Measurements from ENCODE around the gene CYFIP1.

DNA sequence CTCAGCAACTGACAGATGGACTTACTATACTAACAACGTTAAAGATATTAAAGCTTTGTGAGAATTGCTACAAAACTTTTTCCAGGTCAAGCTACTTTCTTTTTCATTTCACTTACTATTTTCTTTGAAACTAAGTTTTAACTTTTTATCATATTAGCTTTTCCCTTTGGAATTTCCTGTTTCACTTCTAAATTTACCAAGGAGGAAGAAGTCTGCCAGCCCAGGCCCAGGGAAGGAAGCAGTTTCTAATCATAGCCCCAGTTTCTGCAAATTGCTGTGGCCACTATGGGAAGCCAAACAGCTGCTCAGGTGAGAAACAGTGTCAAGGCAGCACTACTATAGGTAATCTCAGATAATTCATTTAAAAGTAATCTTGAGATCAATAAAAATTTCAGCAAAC is 18.4 kb downstream of the CYFIP1 start:
- TF ChIP-seq, protein P1, sequence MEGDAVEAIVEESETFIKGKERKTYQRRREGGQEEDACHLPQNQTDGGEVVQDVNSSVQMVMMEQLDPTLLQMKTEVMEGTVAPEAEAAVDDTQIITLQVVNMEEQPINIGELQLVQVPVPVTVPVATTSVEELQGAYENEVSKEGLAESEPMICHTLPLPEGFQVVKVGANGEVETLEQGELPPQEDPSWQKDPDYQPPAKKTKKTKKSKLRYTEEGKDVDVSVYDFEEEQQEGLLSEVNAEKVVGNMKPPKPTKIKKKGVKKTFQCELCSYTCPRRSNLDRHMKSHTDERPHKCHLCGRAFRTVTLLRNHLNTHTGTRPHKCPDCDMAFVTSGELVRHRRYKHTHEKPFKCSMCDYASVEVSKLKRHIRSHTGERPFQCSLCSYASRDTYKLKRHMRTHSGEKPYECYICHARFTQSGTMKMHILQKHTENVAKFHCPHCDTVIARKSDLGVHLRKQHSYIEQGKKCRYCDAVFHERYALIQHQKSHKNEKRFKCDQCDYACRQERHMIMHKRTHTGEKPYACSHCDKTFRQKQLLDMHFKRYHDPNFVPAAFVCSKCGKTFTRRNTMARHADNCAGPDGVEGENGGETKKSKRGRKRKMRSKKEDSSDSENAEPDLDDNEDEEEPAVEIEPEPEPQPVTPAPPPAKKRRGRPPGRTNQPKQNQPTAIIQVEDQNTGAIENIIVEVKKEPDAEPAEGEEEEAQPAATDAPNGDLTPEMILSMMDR (IDR thresholded peaks at IDR 0.05), result no peak
- no peak for TF ChIP-seq POLR2A (IDR thresholded peaks at IDR 0.05)

All from testis (tissue), 2 donors.